ENCODE results near the gene SYNDIG1.

SYNDIG1 gene

DNA sequence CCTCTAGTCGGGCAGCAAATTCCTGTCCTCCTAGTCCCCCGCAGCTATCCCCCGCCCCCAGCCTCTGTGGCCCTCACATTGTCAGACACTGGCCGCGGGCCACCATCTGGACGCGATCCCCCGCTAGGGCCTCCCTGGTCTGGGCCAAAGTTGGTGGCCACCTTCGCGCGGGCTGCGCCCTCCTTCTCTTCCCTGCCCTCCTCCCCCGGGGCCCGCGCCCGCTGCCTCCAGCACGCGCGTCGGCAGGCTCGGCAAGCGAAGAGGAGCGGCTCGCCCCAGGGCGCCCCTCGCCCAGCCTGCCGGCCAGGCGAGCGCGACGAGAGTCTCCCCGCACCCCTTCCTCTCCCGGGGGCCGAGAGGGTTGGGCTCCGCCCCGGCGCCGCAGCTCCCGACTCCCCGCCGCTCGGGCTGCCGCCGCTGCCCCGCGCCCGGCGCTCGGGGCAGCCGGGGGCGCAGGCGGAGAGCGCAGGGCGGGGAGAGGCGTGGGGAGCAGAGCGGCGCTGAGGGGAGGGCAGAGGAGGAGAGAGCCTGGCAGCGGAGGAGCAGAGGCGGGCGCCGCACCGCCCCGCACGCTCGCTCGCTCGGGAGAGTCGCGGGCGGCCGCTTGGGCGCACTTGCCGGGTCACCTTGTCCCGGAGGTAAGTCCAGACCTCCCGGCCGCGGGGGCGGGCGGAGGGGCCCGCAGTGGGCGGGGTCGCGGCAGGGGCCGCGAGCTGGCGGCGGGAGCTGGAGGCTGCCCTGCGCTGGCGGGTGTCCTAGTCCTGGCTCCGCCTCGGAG is at the start of gene SYNDIG1:
TSS of gene SYNDIG1 (plus strand) at position 514 of the 778 bp plus-strand sequence. CDS start 73,469 bp downstream, outside the sequence.
- FAIRE-seq = no peak
- no peak for DNase-seq (ENCODE audit: insufficient read length, low spot score)
- TF ChIP-seq, protein P1, sequence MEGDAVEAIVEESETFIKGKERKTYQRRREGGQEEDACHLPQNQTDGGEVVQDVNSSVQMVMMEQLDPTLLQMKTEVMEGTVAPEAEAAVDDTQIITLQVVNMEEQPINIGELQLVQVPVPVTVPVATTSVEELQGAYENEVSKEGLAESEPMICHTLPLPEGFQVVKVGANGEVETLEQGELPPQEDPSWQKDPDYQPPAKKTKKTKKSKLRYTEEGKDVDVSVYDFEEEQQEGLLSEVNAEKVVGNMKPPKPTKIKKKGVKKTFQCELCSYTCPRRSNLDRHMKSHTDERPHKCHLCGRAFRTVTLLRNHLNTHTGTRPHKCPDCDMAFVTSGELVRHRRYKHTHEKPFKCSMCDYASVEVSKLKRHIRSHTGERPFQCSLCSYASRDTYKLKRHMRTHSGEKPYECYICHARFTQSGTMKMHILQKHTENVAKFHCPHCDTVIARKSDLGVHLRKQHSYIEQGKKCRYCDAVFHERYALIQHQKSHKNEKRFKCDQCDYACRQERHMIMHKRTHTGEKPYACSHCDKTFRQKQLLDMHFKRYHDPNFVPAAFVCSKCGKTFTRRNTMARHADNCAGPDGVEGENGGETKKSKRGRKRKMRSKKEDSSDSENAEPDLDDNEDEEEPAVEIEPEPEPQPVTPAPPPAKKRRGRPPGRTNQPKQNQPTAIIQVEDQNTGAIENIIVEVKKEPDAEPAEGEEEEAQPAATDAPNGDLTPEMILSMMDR (IDR thresholded peaks at IDR 0.05; ENCODE audit: insufficient read depth, missing control alignments) = no peak

DNA sequence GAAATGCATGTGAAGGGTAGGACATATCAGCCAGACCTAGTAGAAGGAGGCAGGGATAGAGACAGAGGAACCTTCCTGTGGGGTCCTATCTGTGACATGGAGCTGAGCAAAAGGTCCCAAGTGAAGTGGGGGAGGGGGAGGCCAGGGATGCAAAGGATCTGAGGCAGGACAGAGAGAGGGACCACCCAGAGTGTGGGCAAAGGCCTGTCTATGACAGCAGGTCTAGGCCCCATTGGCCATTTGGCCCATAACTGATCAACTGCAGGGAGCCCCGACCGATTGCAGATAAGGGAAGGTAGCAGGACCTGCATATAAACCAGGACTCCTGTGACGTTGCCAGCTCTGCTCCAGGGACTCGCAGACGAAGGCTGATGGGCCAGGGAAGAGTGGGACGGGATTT is 49.6 kb upstream of the SYNDIG1 start:
- no peak for DNase-seq (ENCODE audit: insufficient read length, low spot score)
- FAIRE-seq = no peak
- TF ChIP-seq, protein P1 (IDR thresholded peaks at IDR 0.05; ENCODE audit: insufficient read depth, missing control alignments) = no peak

DNA sequence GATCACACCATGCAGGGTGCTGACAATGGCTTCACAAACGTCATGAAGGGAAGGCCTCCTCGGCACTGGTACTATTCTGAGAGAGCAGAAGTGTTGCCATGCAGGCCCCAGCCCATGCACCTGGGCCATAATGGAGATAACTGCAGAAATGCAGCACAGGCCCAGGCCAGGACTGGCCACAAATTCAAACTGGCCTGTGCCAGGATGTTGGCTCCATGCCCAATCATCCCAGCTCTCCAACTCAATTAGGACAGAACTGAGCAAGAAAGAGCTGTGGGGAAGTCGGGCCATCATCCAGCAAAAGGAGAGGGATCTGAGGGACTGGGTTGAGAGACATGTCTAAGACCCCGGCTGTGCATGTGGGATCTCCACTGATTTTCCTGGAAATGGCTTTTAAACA is 48.9 kb upstream of the SYNDIG1 start:
- TF ChIP-seq, protein P1 (IDR thresholded peaks at IDR 0.05; ENCODE audit: insufficient read depth, missing control alignments) = no peak
- DNase-seq (ENCODE audit: insufficient read length, low spot score) (no peak), FAIRE-seq (no peak)

DNA sequence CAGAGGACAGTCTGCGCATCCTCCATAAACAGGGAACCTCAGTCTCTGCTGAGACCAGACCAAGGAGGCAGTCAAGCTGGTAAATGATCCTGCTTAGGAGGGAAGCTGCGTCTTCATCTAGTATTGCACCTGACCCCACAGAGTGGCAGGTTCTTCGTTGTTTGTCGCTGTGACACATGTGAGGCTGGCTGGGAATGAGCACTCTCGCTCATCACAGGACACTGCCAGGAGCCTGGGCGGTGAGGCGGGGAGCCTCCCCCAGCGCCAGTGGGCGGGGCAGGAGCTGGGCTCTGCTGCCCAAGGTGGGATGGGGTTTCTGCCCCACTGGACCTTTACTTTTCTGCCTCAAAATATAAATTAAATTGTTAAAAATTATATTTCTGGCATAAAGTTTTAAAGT is 48.4 kb upstream of the SYNDIG1 start:
- DNase-seq (ENCODE audit: insufficient read length, low spot score) (no peak), FAIRE-seq (no peak)
- TF ChIP-seq, protein P1 (IDR thresholded peaks at IDR 0.05; ENCODE audit: insufficient read depth, missing control alignments) = no peak

DNA sequence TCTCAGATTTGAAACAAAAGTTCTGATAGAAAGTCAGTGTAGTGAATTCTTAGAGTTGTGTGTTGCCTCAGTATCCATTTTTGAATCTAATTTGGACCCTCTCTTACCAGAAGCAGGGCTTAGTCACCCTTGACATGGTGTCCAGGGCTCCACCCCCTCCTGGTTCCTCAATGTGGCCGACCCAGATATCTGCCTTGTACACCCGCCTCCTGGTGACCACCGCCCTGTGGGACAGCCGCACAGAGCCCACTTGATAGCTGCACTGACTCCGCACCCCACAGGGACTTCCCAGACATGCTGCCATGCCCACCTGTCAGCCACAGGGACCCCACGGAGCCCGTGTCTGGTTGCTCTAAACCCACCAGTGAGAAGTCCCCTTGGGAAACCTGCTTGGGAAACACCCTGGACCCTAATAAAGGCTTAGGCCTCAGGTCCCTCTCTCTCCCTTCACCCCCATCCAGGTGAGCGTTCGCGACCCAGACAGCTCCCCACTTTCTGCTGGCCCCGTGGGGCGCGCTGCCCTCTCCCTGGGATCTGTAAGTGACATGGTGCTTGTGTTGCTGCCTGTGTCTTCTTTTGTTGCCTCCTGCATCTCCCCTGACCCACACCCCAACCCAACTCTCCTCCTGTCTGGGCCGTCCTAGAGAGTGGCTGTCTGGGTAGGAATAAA is 47.2 kb upstream of the SYNDIG1 start:
- DNase-seq (ENCODE audit: insufficient read length, low spot score) (no peak), FAIRE-seq (no peak)
- TF ChIP-seq, protein P1 (IDR thresholded peaks at IDR 0.05; ENCODE audit: insufficient read depth, missing control alignments) = no peak

DNA sequence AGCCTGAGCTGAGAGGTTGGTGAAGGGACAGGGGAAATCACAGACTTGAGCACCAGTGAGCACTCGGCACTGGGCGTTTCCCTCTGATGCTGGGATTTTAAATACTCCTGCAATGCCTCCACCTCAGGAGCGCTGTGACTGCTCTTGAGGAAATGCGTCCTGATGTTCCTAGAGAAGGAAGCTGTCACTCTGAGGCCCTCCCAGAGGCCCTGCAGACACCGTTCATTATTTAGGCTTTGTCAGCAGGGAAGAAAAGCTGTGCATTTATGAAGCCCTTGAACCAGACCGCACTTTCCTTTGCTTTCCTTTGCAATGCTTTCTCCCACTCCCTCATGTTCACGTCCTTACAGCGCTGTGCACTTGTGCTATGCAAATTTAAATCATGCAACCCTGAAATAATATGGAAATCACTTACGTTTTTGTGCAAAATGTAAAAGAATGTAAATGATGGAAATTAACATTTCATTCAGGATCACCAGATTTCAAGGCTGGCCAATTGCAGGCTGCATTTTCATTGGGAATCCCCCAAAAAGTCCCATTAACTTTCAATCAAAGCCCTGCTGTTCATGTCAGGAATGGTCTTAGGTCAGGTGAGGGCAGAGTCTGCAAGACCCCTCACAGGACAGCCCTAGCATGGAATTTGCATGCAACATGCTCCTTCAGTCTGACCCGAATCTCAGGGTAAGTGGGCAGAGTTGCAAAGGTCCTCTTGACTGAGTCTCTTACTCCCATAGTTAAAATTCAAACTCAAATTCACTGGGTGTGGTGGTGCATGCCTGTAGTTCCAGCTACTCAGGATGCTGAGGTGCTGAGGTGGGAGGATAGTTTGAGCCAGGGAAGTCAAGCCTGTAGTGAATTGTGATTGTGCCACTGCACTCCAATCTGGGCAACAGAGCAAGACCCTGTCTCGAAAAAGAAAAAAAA is 45.8 kb upstream of the SYNDIG1 start:
- no peak for FAIRE-seq
- TF ChIP-seq, protein P1 (IDR thresholded peaks at IDR 0.05; ENCODE audit: insufficient read depth, missing control alignments) = no peak
- no peak for DNase-seq (ENCODE audit: insufficient read length, low spot score)

All from D721Med (cell line).